Activated CD8-positive, alpha-beta memory T cell treated with anti-CD3 and anti-CD28 coated beads for 36 hours (primary cell): ENCODE results near the gene ZNF215. TPM values are rescaled to one million over a fixed set of nuclear protein-coding genes. Genes with fewer than 3 reads are reported as not detected.
"Not testable (repeated sequence)": the region's sequence is repeated elsewhere in the genome, so short reads cannot be mapped to it uniquely, and the experiment has no call there.

ENCODE experiments used
- CTCF ChIA-PET: fragments of 350-600 bp; sonication (Branson Sonifier 250); formaldehyde crosslinking; loops from one replicate; lab custom pipeline; 2021; ENCODE audit warnings: antibody characterized with exemption; lab: Charles Lee
- POLR2A ChIA-PET: fragments of 350-600 bp; sonication (Branson Sonifier 250); formaldehyde crosslinking; loops from one replicate; lab custom pipeline; 2021; ENCODE audit warnings: antibody characterized with exemption; lab: Charles Lee
- total RNA-seq, 2 experiments: library from RNA; stranded (reverse); gene quantifications; one replicate each; pipeline ENCODE4 v1.2.3, GENCODE V29; 2021

ZNF215 gene
- total RNA-seq, 2 experiments from 2014 or later = 1.5 to 1.7 TPM

DNA sequence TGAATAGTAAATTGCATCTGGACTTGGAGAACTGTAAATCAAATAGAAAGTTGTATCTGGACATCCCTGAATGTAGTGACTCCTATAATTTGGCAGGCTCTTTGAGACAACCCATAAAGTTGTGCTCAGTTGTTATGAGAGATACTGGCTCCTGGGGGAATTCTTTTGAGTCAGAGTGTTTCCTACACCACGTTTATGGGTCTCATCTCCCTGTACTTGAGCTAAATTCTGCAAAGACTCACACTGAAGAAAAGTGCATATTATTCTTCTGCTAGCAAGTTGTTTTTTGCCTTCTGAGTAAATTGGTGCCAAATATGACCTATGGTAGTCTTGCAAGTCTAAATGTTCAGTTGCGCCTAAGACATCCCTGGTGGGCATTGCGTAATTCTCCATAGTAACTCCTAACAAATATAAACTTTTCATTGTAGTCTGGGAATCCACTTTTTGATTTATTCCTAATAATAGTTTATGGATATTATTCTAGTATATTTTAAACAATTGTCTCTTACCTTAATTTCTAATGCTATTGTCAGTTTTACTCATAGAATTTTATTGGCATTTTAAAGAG, 5.0 kb downstream of the ZNF215 start:
- ChIA-PET POLR2A (no interaction called here), CTCF (no interaction called here)

DNA sequence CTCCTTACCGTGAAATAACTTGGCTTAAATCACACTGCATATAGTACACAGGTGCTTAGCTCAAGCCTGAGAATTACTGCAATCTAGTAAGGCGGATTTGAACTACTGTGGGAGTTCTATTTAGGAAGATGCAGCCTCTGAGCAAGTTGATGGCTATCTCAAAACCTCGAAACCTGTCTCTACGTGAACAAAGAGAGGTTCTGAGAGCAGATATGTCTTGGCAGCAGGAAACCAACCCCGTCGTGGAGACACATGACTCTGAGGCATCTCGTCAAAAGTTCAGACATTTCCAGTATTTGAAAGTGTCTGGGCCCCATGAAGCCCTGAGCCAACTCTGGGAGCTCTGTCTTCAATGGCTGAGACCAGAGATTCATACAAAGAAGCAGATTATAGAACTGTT, 5.9 kb downstream of the ZNF215 start:
- POLR2A ChIA-PET = no interaction called here

DNA sequence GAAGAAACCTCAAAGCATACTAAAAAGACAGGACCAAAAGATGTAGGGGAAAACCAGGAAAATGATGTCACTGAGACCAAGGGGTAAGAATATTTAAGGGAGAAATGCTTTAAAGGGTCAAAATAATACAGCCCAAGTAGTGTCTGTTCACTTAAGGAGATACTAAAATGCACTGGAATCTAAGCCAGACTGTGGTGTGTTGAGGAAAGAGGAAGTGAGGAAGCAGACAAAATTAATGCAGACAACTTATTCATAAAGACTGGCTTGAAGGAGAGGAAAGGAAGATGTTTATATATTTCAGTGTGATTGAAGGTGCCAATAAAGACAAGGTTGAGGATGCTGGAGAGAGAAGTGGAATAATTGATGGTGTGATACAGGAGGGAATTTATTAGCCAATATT, 15.7 kb downstream of the ZNF215 start:
- ChIA-PET CTCF (no interaction called here), POLR2A (no interaction called here)

More for the DNA sequence above, 5.9 kb downstream of the ZNF215 start:
- CTCF ChIA-PET = no interaction called here

DNA sequence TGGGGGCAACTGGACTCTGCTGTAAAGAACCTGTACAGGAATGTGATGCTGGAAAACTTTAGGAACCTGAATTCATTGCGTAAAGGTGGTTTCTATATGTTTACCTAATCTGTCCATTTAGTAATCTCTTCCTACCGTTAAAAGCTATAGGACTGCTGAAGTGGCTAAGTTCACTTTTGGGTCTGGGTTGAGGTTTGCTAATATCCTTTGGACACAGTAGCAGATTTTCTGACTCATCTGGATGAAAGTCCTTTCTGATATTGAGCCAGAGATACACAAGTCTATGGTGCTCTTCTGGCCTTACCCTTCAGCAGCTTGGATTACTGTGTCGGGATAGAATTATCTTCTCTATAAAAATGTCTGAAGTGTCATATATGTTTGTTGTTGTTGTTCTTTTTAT, 16.9 kb downstream of the ZNF215 start:
- ChIA-PET POLR2A (no interaction called here), CTCF (no interaction called here)

DNA sequence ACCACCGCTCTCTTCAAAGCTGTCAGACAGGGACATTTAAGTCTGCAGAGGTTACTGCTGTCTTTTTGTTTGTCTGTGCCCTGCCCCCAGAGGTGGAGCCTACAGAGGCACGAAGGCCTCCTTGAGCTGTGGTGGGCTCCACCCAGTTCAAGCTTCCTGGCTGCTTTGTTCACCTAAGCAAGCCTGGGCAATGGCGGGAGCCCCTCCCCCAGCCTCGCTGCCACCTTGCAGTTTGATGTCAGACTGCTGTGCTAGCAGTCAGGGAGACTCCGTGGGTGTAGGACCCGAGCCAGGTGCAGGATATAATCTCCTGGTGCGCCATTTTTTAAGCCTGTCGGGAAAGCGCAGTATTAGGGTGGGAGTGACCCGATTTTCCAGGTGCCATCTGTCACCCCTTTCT, 28.0 kb downstream of the ZNF215 start:
- POLR2A ChIA-PET, CTCF ChIA-PET: not testable (repeated sequence)

DNA sequence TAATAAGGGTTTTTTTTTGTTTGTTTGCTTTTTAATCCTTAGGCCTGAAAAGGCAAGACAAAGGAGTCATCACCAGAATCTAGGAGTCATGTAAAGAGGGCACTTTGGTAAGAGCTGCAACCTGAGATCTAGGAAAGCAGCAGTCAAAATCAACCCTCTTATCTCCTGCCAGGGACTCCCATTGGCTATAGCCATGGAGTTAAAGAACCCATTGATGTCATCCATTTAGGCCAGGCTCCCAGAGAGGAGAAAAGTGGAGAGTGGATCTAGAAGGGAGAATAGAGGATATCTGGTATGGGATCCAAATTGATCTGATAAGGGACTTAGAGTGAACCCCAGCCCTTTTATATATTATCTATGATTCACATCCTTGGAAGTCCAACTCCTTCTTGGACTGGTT, 35.9 kb downstream of the ZNF215 start:
- CTCF ChIA-PET = no interaction called here
- POLR2A ChIA-PET = no interaction called here

DNA sequence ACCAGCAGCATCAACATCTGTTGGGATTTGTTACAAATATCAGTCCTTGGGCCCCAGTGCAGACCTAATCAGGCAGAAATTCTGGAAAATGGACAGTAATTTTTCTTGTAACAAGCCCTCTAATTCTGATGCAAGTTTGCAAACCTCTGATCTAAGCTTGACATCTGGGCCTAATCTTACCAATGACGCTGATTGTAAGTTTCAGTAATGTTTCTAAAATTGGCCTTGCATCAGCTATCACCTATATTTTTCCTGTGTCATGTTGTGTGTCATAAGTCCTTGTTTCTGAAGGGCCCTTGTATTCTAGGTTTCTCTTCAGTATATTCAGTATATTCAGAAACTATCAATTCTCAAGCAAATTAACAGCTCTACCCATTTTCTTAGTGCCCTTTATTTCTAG, 36.4 kb downstream of the ZNF215 start:
- POLR2A ChIA-PET = no interaction called here
- CTCF ChIA-PET = no interaction called here

DNA sequence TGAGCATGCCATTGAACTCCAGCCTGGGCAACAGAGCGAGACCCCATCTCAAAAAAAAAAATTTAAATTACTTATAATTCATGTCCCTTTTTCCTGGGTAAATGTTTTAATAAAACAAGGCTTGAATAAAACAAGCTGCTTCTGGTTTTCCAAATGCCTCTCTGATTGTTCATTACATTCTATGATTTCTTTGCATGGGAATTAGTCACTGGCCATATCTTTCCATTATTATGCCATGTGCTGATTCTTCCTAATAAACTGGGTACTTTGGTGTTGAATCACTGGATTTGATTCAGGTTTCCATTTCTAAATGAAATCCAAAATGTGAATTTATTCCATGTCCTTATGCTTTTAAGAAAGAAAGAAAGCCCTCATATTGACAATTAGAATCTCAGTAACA, 42.6 kb downstream of the ZNF215 start:
- ChIA-PET CTCF (no interaction called here), POLR2A (no interaction called here)

DNA sequence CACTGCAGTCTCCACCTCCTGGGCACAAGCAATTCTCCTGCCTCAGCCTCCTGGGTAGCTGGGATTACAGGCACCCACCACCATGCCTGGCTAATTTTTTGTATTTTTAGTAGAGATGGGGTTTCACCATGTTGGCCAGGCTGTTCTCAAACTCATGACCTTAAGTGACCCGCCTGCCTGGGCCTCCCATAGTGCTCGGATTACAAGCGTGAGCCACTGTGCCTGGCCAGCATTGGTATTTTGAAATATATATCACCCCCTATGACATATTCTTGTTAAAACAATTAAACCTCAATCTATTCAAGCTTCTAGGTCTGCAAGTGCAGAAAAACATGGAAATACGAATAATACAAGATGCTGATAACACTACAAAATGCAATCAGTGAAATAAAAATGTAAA, 43.6 kb downstream of the ZNF215 start:
- CTCF ChIA-PET, POLR2A ChIA-PET: not testable (repeated sequence)

DNA sequence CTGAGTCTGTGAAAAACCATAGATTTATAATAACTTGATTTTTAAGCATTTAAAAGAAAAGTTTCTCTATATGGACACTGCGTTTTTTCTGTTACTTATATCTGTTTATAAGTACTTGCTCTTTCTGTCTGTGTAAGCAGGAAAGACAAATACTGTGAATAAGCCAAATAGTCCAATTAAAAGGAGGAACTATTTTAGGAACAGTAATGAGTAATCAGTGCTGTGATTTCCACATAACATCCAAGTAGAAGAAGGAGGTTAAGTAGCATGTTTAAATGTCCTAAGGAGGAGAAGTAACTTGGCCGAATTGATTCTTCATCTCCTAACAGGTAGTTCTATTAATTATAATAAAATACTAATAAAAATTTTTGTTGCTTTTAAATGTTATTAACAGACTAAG, 53.1 kb downstream of the ZNF215 start:
- POLR2A ChIA-PET = no interaction called here
- CTCF ChIA-PET = no interaction called here

DNA sequence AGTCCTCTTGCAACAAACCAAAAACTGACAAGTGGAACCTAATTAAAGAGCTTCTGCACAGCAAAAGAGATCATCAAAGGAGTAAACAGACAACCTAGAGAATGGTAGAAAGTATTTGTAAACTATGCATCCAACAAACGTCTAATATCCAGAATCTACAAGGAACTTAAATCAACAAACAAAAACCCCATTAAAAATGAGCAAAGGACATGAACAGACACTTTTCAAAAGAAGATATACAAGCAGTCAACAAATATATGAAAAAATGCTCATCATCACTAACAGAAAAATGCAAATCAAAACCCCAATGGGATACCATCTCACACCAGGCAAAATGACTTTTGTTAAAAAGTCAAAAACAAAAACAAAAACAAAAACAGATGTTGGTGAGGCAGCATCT, 60.3 kb downstream of the ZNF215 start:
- ChIA-PET POLR2A (no interaction called here), CTCF (no interaction called here)

DNA sequence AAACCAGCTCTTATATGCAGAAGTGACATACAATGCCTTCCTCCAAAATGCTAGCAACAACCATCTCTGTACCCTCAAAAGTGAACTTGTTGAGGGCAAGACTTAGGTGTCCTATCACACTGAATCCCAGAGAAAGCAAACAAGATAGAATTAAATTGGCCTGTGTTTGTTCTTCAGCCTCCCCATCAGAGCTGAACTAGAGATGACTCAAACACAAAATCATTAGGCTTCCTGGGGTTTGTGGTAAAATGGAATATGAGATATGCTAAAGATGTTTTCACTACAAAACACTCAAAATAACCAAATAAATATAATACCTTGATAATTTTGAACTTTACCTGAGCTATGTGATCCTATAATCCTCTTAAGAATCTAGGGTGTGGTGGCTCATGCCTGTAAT, 62.3 kb downstream of the ZNF215 start:
- POLR2A ChIA-PET = no interaction called here
- CTCF ChIA-PET = no interaction called here

DNA sequence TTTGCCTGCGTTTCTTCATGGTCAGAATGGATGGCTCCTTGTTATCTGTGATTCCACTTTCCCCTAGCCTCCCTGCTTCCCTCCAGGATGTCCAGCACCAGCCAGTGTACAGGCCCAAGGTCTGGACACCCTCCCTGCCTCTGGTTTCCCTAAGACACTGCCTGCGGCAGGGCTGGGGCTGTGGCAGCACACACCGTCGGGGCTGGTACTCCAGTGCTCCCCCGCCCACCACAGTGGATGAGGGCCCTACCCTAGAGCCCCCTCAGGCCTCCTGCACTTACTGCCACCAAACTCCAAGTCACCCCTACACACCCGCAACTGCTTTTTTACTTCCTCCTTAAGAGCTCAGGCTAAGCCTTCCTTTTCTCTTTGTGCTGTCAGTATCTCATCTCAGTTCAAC, 65.0 kb downstream of the ZNF215 start:
- ChIA-PET POLR2A (no interaction called here), CTCF (no interaction called here)

DNA sequence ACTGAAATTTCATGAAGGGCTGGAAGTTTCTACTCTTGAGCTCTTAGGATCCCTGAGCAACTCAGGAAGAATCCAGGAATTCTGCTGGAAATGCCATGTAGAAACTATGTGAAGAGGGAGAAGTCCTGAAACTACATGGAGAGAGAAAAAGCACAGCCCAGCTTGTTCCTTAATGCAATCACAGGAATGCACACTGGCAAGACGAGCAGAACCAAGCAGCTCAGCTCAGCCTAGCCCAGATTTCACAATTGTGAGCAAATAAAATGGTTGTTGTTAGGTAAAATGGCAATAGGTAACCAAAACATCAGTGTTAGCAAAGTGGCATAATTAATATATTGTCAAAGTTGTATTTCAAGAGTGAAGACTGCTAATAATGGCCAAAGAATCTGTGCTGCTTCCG, 65.8 kb downstream of the ZNF215 start:
- CTCF ChIA-PET = no interaction called here

DNA sequence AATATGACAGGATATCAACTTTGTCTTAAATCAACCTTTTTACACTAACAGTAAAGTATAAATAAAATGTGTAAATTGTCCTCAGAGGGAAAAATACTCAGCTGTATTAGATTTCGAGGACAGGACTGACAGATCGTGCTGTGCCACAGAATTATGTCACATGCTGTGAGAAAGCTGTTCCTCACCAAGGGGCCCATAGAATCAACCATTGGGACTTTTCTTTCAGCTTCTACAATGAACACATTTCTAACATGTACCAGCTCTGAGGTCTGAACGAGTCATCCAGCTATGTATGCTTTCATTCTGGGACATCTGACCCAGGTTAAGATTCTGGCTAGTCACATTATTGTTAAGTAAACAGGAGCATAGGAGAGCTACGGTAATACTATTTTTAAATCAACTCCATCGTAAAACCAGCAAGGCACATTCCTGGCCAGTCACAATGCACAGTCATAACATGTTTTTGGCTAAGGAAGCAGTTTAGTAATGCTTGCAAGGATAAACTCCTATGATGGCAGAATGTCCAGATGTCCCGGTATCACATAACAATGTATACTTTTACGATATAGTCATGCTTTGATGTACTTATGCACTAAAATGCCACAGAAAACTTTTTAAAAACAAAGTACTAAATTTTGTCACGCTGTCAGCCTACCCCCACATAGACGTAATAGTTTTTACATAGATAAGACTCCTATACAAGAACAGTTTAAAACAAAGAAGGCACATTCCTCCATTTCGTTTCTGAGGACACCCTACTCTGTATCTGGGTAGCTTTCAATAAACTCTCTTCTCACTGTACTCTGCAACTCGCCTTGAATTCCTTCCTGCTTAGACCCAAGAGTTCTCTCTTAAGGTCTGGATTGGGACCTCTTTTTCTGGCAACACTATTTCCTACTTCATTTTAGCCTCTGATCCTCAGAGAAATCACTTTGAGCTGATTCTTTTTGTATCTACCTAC, 66.5 kb downstream of the ZNF215 start:
- CTCF ChIA-PET = no interaction called here
- POLR2A ChIA-PET = no interaction called here

More for the DNA sequence above, 65.8 kb downstream of the ZNF215 start:
- POLR2A ChIA-PET = no interaction called here

DNA sequence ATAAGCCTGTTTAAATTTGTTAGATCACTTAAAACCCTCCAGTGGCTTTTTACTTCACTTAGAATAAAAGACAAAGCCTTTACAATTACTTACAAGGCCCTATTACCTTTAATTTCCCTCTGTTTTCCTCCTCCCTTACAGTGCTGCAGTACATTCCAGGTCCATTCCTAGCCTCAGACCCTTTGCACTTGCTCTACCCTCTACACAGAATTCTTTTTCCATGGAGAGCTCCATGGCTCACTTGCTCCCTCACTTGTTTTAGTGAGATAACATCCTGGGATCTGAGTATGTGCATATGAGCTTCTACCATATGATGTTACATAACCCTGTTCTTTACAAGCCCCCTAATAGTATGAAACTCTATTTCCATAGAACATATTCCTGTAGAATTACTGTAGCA, 69.5 kb downstream of the ZNF215 start:
- POLR2A ChIA-PET = no interaction called here
- CTCF ChIA-PET = no interaction called here

DNA sequence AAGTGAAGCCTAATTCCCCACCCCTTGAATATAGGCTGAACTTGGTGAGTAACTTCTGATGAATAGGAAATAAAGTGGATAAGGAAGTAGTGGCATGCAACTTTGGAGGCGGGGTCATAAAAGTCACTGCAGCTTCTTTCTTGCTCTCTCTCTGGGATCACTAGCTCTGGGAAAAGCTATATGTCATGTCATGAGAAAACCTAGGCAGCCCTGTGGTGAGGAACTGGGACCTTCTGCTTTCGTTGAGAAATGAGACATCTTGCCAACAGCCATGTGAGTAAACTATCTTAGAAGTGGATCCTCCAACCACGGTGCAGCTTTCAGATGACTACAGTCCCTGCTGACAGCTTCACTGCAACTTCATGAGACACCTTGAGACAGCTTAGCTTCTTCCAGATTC, 78.3 kb downstream of the ZNF215 start:
- CTCF ChIA-PET = no interaction called here
- POLR2A ChIA-PET = no interaction called here
